ENCODE data around the gene KRT80. TPM values are rescaled to one million over a fixed set of nuclear protein-coding genes. Genes with fewer than 3 reads are reported as not detected.
A peak's percentile ranks its signal among the peaks of the same experiment; 100 is the strongest.

Gene KRT80
- total and polyA plus RNA-seq, 2 experiments from 2014 or later = not detected

DNA sequence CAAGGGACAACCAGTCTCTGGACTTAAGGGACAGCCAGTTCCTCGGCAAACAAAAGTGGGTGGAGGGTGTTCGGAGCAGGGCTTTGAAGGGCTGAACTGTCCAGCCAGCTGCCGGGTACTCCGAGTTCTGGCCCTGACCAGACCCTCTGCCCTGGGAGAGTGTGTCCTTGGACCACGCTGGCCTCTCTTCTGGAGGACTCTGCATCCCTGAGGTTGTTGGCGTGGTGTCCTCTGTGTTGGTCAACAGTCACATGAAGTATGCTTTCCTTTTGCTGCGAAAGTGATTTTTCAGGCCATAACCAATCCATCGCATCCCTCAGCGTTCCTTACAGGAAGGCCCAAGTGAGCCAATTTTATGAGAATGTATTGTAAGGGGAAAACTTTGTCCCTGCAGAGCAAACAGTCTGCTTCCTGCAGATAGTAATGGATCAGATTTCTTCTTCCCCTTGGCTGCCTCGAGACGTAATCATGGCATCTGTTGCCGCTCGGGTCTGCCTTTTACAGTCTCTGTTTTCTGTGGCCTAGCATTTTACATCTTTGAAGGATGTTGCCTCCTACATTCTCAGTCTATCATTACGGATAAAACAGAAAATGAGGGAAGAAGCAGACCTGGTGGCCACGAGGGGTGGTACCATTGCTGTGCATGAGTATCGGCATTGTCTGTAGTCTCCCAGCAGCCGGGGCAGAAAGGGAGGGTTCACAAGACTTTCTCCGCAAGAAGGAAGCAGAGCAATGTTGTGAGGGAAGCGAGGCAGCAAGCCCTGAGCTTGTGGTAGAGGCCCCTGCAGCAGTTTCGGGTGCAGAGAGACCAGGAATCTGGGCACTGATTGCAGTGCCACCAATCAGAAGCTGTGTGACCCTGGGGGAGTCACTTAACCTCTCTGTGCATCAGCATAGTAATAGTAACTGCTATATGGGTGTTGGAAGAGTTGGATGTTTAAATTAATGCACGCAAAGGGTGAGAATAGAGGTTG, 64.9 kb downstream of the KRT80 start:
- no peaks in the 10 kb centered on the region for H4K20me1 ChIP-seq (replicated peaks; ENCODE audit: insufficient read depth)
- DNase-seq (ENCODE audit: low spot score) (no peak), ATAC-seq (no peak)
- peak overlapping the region; percentile 72; the same call in 1 of the 2 replicates for H2AFZ ChIP-seq
- H3K4me1 Mint-ChIP-seq = peaks cover 69% of the 10 kb centered on the region
- H3K36me3 Mint-ChIP-seq (ENCODE audit: low read depth) = no peaks in the 10 kb centered on the region
- no peak for TF ChIP-seq EZH2 (IDR thresholded peaks at IDR 0.05; ENCODE audit: low read depth, unreplicated experiment)
- no peak for TF ChIP-seq ZNF331 (CRISPR knock-in tag; IDR thresholded peaks at IDR 0.05; ENCODE audit: low read depth)
- TF ChIP-seq, protein P1, sequence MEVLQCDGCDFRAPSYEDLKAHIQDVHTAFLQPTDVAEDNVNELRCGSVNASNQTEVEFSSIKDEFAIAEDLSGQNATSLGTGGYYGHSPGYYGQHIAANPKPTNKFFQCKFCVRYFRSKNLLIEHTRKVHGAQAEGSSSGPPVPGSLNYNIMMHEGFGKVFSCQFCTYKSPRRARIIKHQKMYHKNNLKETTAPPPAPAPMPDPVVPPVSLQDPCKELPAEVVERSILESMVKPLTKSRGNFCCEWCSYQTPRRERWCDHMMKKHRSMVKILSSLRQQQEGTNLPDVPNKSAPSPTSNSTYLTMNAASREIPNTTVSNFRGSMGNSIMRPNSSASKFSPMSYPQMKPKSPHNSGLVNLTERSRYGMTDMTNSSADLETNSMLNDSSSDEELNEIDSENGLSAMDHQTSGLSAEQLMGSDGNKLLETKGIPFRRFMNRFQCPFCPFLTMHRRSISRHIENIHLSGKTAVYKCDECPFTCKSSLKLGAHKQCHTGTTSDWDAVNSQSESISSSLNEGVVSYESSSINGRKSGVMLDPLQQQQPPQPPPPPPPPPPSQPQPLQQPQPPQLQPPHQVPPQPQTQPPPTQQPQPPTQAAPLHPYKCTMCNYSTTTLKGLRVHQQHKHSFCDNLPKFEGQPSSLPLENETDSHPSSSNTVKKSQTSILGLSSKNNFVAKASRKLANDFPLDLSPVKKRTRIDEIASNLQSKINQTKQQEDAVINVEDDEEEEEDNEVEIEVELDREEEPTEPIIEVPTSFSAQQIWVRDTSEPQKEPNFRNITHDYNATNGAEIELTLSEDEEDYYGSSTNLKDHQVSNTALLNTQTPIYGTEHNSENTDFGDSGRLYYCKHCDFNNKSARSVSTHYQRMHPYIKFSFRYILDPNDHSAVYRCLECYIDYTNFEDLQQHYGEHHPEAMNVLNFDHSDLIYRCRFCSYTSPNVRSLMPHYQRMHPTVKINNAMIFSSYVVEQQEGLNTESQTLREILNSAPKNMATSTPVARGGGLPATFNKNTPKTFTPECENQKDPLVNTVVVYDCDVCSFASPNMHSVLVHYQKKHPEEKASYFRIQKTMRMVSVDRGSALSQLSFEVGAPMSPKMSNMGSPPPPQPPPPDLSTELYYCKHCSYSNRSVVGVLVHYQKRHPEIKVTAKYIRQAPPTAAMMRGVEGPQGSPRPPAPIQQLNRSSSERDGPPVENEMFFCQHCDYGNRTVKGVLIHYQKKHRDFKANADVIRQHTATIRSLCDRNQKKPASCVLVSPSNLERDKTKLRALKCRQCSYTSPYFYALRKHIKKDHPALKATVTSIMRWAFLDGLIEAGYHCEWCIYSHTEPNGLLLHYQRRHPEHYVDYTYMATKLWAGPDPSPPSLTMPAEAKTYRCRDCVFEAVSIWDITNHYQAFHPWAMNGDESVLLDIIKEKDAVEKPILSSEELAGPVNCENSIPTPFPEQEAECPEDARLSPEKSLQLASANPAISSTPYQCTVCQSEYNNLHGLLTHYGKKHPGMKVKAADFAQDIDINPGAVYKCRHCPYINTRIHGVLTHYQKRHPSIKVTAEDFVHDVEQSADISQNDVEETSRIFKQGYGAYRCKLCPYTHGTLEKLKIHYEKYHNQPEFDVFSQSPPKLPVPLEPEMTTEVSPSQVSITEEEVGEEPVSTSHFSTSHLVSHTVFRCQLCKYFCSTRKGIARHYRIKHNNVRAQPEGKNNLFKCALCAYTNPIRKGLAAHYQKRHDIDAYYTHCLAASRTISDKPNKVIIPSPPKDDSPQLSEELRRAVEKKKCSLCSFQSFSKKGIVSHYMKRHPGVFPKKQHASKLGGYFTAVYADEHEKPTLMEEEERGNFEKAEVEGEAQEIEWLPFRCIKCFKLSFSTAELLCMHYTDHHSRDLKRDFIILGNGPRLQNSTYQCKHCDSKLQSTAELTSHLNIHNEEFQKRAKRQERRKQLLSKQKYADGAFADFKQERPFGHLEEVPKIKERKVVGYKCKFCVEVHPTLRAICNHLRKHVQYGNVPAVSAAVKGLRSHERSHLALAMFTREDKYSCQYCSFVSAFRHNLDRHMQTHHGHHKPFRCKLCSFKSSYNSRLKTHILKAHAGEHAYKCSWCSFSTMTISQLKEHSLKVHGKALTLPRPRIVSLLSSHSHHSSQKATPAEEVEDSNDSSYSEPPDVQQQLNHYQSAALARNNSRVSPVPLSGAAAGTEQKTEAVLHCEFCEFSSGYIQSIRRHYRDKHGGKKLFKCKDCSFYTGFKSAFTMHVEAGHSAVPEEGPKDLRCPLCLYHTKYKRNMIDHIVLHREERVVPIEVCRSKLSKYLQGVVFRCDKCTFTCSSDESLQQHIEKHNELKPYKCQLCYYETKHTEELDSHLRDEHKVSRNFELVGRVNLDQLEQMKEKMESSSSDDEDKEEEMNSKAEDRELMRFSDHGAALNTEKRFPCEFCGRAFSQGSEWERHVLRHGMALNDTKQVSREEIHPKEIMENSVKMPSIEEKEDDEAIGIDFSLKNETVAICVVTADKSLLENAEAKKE (CRISPR knock-in tag; IDR thresholded peaks at IDR 0.05) = no peak
- TF ChIP-seq, protein P2, sequence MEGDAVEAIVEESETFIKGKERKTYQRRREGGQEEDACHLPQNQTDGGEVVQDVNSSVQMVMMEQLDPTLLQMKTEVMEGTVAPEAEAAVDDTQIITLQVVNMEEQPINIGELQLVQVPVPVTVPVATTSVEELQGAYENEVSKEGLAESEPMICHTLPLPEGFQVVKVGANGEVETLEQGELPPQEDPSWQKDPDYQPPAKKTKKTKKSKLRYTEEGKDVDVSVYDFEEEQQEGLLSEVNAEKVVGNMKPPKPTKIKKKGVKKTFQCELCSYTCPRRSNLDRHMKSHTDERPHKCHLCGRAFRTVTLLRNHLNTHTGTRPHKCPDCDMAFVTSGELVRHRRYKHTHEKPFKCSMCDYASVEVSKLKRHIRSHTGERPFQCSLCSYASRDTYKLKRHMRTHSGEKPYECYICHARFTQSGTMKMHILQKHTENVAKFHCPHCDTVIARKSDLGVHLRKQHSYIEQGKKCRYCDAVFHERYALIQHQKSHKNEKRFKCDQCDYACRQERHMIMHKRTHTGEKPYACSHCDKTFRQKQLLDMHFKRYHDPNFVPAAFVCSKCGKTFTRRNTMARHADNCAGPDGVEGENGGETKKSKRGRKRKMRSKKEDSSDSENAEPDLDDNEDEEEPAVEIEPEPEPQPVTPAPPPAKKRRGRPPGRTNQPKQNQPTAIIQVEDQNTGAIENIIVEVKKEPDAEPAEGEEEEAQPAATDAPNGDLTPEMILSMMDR (conservative IDR thresholded peaks at IDR 0.05; ENCODE audit: low read depth in 2 of 2) = no peak
- no peak for TF ChIP-seq CREB1 (CRISPR knock-in tag; IDR thresholded peaks at IDR 0.05; ENCODE audit: low read depth)
- no peak for TF ChIP-seq ZNF114 (CRISPR knock-in tag; IDR thresholded peaks at IDR 0.05)
- TF ChIP-seq STAT1 (IDR thresholded peaks at IDR 0.05; ENCODE audit: unreplicated experiment) = no peak
- TF ChIP-seq NANOG (IDR thresholded peaks at IDR 0.05; ENCODE audit: borderline replicate concordance) = no peak
- TF ChIP-seq, protein P3, sequence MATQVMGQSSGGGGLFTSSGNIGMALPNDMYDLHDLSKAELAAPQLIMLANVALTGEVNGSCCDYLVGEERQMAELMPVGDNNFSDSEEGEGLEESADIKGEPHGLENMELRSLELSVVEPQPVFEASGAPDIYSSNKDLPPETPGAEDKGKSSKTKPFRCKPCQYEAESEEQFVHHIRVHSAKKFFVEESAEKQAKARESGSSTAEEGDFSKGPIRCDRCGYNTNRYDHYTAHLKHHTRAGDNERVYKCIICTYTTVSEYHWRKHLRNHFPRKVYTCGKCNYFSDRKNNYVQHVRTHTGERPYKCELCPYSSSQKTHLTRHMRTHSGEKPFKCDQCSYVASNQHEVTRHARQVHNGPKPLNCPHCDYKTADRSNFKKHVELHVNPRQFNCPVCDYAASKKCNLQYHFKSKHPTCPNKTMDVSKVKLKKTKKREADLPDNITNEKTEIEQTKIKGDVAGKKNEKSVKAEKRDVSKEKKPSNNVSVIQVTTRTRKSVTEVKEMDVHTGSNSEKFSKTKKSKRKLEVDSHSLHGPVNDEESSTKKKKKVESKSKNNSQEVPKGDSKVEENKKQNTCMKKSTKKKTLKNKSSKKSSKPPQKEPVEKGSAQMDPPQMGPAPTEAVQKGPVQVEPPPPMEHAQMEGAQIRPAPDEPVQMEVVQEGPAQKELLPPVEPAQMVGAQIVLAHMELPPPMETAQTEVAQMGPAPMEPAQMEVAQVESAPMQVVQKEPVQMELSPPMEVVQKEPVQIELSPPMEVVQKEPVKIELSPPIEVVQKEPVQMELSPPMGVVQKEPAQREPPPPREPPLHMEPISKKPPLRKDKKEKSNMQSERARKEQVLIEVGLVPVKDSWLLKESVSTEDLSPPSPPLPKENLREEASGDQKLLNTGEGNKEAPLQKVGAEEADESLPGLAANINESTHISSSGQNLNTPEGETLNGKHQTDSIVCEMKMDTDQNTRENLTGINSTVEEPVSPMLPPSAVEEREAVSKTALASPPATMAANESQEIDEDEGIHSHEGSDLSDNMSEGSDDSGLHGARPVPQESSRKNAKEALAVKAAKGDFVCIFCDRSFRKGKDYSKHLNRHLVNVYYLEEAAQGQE (IDR thresholded peaks at IDR 0.05; ENCODE audit: unreplicated experiment) = no peak
- no peak for TF ChIP-seq POLR2AphosphoS5 (IDR thresholded peaks at IDR 0.05; ENCODE audit: low read depth)
- TF ChIP-seq JUNB (IDR thresholded peaks at IDR 0.05; ENCODE audit: unreplicated experiment) = no peak
- TF ChIP-seq EZH2phosphoT487 (IDR thresholded peaks at IDR 0.05; ENCODE audit: unreplicated experiment) = no peak
- TF ChIP-seq, protein P4, sequence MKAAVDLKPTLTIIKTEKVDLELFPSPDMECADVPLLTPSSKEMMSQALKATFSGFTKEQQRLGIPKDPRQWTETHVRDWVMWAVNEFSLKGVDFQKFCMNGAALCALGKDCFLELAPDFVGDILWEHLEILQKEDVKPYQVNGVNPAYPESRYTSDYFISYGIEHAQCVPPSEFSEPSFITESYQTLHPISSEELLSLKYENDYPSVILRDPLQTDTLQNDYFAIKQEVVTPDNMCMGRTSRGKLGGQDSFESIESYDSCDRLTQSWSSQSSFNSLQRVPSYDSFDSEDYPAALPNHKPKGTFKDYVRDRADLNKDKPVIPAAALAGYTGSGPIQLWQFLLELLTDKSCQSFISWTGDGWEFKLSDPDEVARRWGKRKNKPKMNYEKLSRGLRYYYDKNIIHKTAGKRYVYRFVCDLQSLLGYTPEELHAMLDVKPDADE (IDR thresholded peaks at IDR 0.05) = no peak
- no peaks in the 10 kb centered on the region for H3K27me3 ChIP-seq (ENCODE audit: insufficient read depth)
- H3K4me2 ChIP-seq = peak overlapping the region; percentile 79
- H3K9me2 ChIP-seq (ENCODE audit: insufficient read depth) = no peaks in the 10 kb centered on the region
- H3K27ac Mint-ChIP-seq = peak overlapping the region; percentile 96; the same call in 1 of the 2 replicates
- H3F3A ChIP-seq (replicated peaks; ENCODE audit: low read depth) = peaks cover 13% of the 10 kb centered on the region; the same call in 1 of the 2 replicates
- no peak overlapping the region for H3K4me3 ChIP-seq
- H3K27me3 Mint-ChIP-seq (ENCODE audit: insufficient read depth, low read depth, poor library complexity) = peaks cover 26% of the 10 kb centered on the region
- H3K27ac ChIP-seq (ENCODE audit: low read depth) = peak overlapping the region; percentile 98; the same call in 1 of the 2 replicates
- H3K9me3 Mint-ChIP-seq = no peaks in the 10 kb centered on the region
- peak overlapping the region; percentile 27; the same call in 1 of the 3 replicates for H3K4me3 Mint-ChIP-seq
- H3K79me2 ChIP-seq (replicated peaks; ENCODE audit: insufficient read depth) = no peaks in the 10 kb centered on the region
- peaks cover 62% of the 10 kb centered on the region for H3K4me1 ChIP-seq (ENCODE audit: insufficient read depth)
- no peaks in the 10 kb centered on the region for H3K36me3 ChIP-seq (ENCODE audit: insufficient read depth)

Measured in GM23338 (cell line).